Endothelial cell of umbilical vein (primary cell): ENCODE data around the gene SMIM38. TPM values are rescaled to one million over a fixed set of nuclear protein-coding genes. Genes with fewer than 3 reads are reported as not detected.

Source experiments
- BruUV-seq: library from RNA; stranded (reverse); fragments of 400-500 nt; replicated peaks from 2 replicates; lab custom pipeline; 2021; lab: Mats Ljungman, UMichigan
- CTCF ChIA-PET: fragments of 300-600, 350-600 bp; sonication (Branson Sonifier 250); formaldehyde crosslinking; loops from one replicate; lab custom pipeline; 2021; ENCODE audit warnings: antibody characterized with exemption, inconsistent platforms; lab: Charles Lee
- POLR2A ChIA-PET: fragments of 300-600, 350-600 bp; sonication (Branson Sonifier 250); formaldehyde crosslinking; loops from one replicate; lab custom pipeline; 2021; ENCODE audit warnings: antibody characterized with exemption, inconsistent platforms; lab: Charles Lee
- DNase-seq: peaks from one replicate; pipeline ENCODE4 v3.0.0-alpha.2; 2011; ENCODE audit warnings: low read depth, low spot score
- FAIRE-seq: peaks from 2 replicates; lab custom pipeline; 2011; peaks lifted over from hg19 to GRCh38; lab: Jason Lieb, UNC
- H2AFZ ChIP-seq: 2 replicates; pipeline ENCODE4 v1.6.0; 2012; ENCODE audit warnings: low read depth, low read length, control low read depth, inconsistent platforms
- H3K27ac ChIP-seq: 2 replicates; pipeline ENCODE4 v1.5.1; 2011; ENCODE audit warnings: low read depth, mild to moderate bottlenecking, control low read depth, low read length, moderate library complexity; ENCODE audit not compliant: insufficient read depth
- H3K27me3 ChIP-seq, 2 experiments: 2 replicates each; pipeline versions ENCODE4 v1.6.0 to v1.6.1; 2011; ENCODE audit warnings: low read length in 2 of 2, mixed read lengths in 1 of 2; ENCODE audit not compliant: control insufficient read depth in 2 of 2, insufficient read depth in 2 of 2
- H3K36me3 ChIP-seq, 2 experiments: 2 replicates in 1 of 2; 3 replicates in 1 of 2; pipeline ENCODE4 v1.5.1; 2011; ENCODE audit warnings: low read length in 2 of 2, mild to moderate bottlenecking in 1 of 2, moderate library complexity in 1 of 2; ENCODE audit not compliant: control insufficient read depth in 2 of 2, insufficient read depth in 2 of 2; ENCODE audit errors: extremely low read depth in 1 of 2
- H3K4me1 ChIP-seq: 3 replicates; pipeline ENCODE4 v1.5.1; 2011; ENCODE audit warnings: mild to moderate bottlenecking, low read length; ENCODE audit not compliant: control insufficient read depth, insufficient read depth; ENCODE audit errors: extremely low read depth
- H3K4me2 ChIP-seq: 2 replicates; pipeline ENCODE4 v1.6.1; 2011; ENCODE audit warnings: low read length, control low read depth, mixed read lengths; ENCODE audit not compliant: insufficient read depth
- H3K4me3 ChIP-seq, 3 experiments: fragments of 200-600 bp in 1 of 3; sonication (generic), shearing (Covaris generic) in 1 of 3; replicated peaks in 1 of 3; 2 replicates each; pipeline ENCODE4 v1.5.1; 2011 to 2016; ENCODE audit warnings: control low read depth in 3 of 3, low read length in 3 of 3, mild to moderate bottlenecking in 2 of 3, inconsistent platforms in 1 of 3, low read depth in 1 of 3, moderate library complexity in 1 of 3; ENCODE audit not compliant: insufficient read depth in 1 of 3
- H3K79me2 ChIP-seq: 2 replicates; pipeline ENCODE4 v1.6.0; 2012; ENCODE audit warnings: low read length, inconsistent platforms; ENCODE audit not compliant: control insufficient read depth, insufficient read depth
- H3K9ac ChIP-seq: replicated peaks from 2 replicates; pipeline ENCODE3; 2011; ENCODE audit warnings: low read length, control low read depth; ENCODE audit not compliant: insufficient read depth; ENCODE audit errors: extremely low read depth
- H3K9me1 ChIP-seq: replicated peaks from 3 replicates; pipeline ENCODE4 v1.6.0; 2011; ENCODE audit warnings: mild to moderate bottlenecking, low read length; ENCODE audit not compliant: control insufficient read depth, insufficient read depth; ENCODE audit errors: extremely low read depth
- H3K9me3 ChIP-seq: replicated peaks from 2 replicates; pipeline ENCODE4 v1.5.1; 2012; ENCODE audit warnings: low read length, inconsistent platforms; ENCODE audit not compliant: control insufficient read depth, insufficient read depth
- H4K20me1 ChIP-seq: replicated peaks from 2 replicates; pipeline ENCODE3; 2011; ENCODE audit warnings: mild to moderate bottlenecking, low read length; ENCODE audit not compliant: control insufficient read depth, insufficient read depth; ENCODE audit errors: extremely low read depth
- CTCF ChIP-seq, 2 donors: IDR thresholded peaks; 1 replicate in 1 of 2; 2 replicates in 1 of 2; pipeline ENCODE4 v1.5.1; 2011; ENCODE audit warnings: low read length in 2 of 2, mild to moderate bottlenecking in 2 of 2, moderate library complexity in 2 of 2, control low read depth in 1 of 2, inconsistent platforms in 1 of 2, low read depth in 1 of 2; ENCODE audit not compliant: insufficient read depth in 1 of 2; ENCODE audit errors: extremely low read depth in 1 of 2
- FOS ChIP-seq: IDR thresholded peaks from 2 replicates; pipeline ENCODE4 v1.6.1; 2011; ENCODE audit warnings: mild to moderate bottlenecking, low read length, moderate library complexity, borderline replicate concordance; ENCODE audit not compliant: insufficient read depth
- GATA2 ChIP-seq: IDR thresholded peaks from 2 replicates; pipeline ENCODE4 v1.7.0; 2011; ENCODE audit warnings: low read depth, mild to moderate bottlenecking, moderate library complexity, mixed read lengths, low read length; ENCODE audit not compliant: insufficient read length, insufficient read depth
- JUN ChIP-seq: IDR thresholded peaks from 2 replicates; pipeline ENCODE4 v1.6.1; 2011; ENCODE audit warnings: borderline replicate concordance, low read depth; ENCODE audit not compliant: insufficient read length, insufficient read depth
- MAX ChIP-seq: IDR thresholded peaks from 2 replicates; pipeline ENCODE4 v1.6.1; 2011; ENCODE audit not compliant: insufficient read depth, insufficient read length
- POLR2A ChIP-seq: IDR thresholded peaks from 2 replicates; pipeline ENCODE4 v1.6.1; 2012; ENCODE audit warnings: low read depth, mild to moderate bottlenecking, control low read depth, low read length
- POLR2AphosphoS5 ChIP-seq: IDR thresholded peaks from 2 replicates; pipeline ENCODE4 v1.6.1; 2012; ENCODE audit warnings: low read depth, mild to moderate bottlenecking, control low read depth, low read length, moderate library complexity; ENCODE audit not compliant: insufficient read depth
- dilution Hi-C: fragments of 300-500 bp; cut with MboI; formaldehyde crosslinking; loops from one replicate; pipeline ENCODE4 v1.15.0; 2019; ENCODE audit warnings: low sequenced_read_pairs; ENCODE audit not compliant: extremely low pct_ligation_motif_present
- intact Hi-C: fragments of 100-400 bp; cut with micrococcal nuclease; formaldehyde crosslinking; loops from one replicate; pipeline ENCODE4 v1.10.0; 2022
- polyA plus RNA-seq, 4 experiments: library from polyadenylated mRNA; depleted of rRNA in 3 of 4; stranded (reverse) in 3 of 4; unstranded in 1 of 4; fragments of >200 nt; gene quantifications; 2 replicates each; pipeline versions ENCODE4 v1.2.1 to v1.2.3, GENCODE V29; 2011 to 2012; ENCODE audit warnings: missing spikeins in 1 of 4
- total RNA-seq: library from RNA; stranded (reverse); gene quantifications from 2 replicates; pipeline ENCODE4 v1.2.3, GENCODE V29; 2021

SMIM38 gene
- total and polyA plus RNA-seq, 2 donors (not counting 3 experiments of a cell fraction or from before 2014, with no cell fraction given) = 0.03 TPM; not detected in 1

GRCh38 chr11:69161117-69161407 is 5.3 kb downstream of the SMIM38 start:
- ChIA-PET CTCF (no interaction called here), POLR2A (no interaction called here)
- Histone ChIP-seq H3K4me2 (no peak overlapping the region), H3K79me2 (no peaks in the 10 kb centered on the region), H2AFZ (no peak overlapping the region), H3K9me3 (no peaks in the 10 kb centered on the region), H4K20me1 (no peaks in the 10 kb centered on the region), H3K4me3 (no peak overlapping the region), H3K9me1 (no peaks in the 10 kb centered on the region), H3K36me3 (no peaks in the 10 kb centered on the region), H3K4me1 (peaks cover under 1% of the 10 kb centered on the region), H3K9ac (no peak overlapping the region), H3K27ac (no peak overlapping the region), H3K27me3 (no peaks in the 10 kb centered on the region)
- FAIRE-seq (no peak), DNase-seq (no peak)
- no TSS peak for BruUV-seq
- intact Hi-C loops (no loop called here), dilution Hi-C loops (no loop called here)
- TF ChIP-seq JUN (no peak), GATA2 (no peak), MAX (no peak), CTCF (IDR thresholded peaks at IDR 0.05; ENCODE audit: extremely low read depth in 1 of 2, insufficient read depth in 1 of 2, low read depth in 1 of 2, low read length in 2 of 2) (no peak), POLR2A (no peak), FOS (no peak), POLR2AphosphoS5 (no peak)
